ENCODE measurements around the gene ATP11C.
A peak's percentile ranks its signal among the peaks of the same experiment; 100 is the strongest.
"Not testable (repeated sequence)": the region's sequence is repeated elsewhere in the genome, so short reads cannot be mapped to it uniquely, and the experiment has no call there.

The ATP11C gene

GRCh38 chrX:139924696-139925095 lies 8.2 kb downstream of the ATP11C start:
- DNase-seq (ENCODE audit: insufficient read length, low spot score) (no peak), FAIRE-seq (no peak)

- DNase-seq (ENCODE audit: insufficient read length, low spot score): no peak
- peak; percentile 66 for FAIRE-seq
These were observed 8.7 kb downstream of the ATP11C start for GRCh38 chrX:139924069-139924695.

- FAIRE-seq; DNase-seq (ENCODE audit: insufficient read length, low spot score): not testable (repeated sequence)
These were observed 11.7 kb downstream of the ATP11C start for GRCh38 chrX:139921142-139921541.

GRCh38 chrX:139920316-139920715 lies 12.5 kb downstream of the ATP11C start:
- FAIRE-seq (no peak), DNase-seq (ENCODE audit: insufficient read length, low spot score) (no peak)

- FAIRE-seq (no peak), DNase-seq (ENCODE audit: insufficient read length, low spot score) (no peak)
These were observed 18.4 kb downstream of the ATP11C start for GRCh38 chrX:139914421-139914820.

GRCh38 chrX:139909712-139910111 lies 23.1 kb downstream of the ATP11C start:
- peak; percentile 89 for FAIRE-seq
- no peak for DNase-seq (ENCODE audit: insufficient read length, low spot score)

GRCh38 chrX:139907078-139907477 lies 25.8 kb downstream of the ATP11C start:
- no peak for DNase-seq (ENCODE audit: insufficient read length, low spot score)
- FAIRE-seq: no peak

- FAIRE-seq: no peak
These were observed 27.1 kb downstream of the ATP11C start for GRCh38 chrX:139905743-139906142.

GRCh38 chrX:139905051-139905450 lies 27.8 kb downstream of the ATP11C start:
- FAIRE-seq: peak; percentile 23

More at GRCh38 chrX:139905743-139906142, 27.1 kb downstream of the ATP11C start:
- DNase-seq (ENCODE audit: insufficient read length, low spot score): no peak

GRCh38 chrX:139903210-139903609 lies 29.6 kb downstream of the ATP11C start:
- FAIRE-seq (peak; percentile 23), DNase-seq (ENCODE audit: insufficient read length, low spot score) (no peak)

More at GRCh38 chrX:139905051-139905450, 27.8 kb downstream of the ATP11C start:
- DNase-seq (ENCODE audit: insufficient read length, low spot score): no peak

GRCh38 chrX:139902559-139902958 lies 30.3 kb downstream of the ATP11C start:
- no peak for DNase-seq (ENCODE audit: insufficient read length, low spot score)
- peak; percentile 11 for FAIRE-seq

GRCh38 chrX:139898334-139898733 lies 34.5 kb downstream of the ATP11C start:
- FAIRE-seq (no peak), DNase-seq (ENCODE audit: insufficient read length, low spot score) (no peak)

- FAIRE-seq: no peak
- no peak for DNase-seq (ENCODE audit: insufficient read length, low spot score)
These were observed 40.3 kb downstream of the ATP11C start for GRCh38 chrX:139892512-139892911.

- no peak for FAIRE-seq
- no peak for DNase-seq (ENCODE audit: insufficient read length, low spot score)
These were observed 41.7 kb downstream of the ATP11C start for GRCh38 chrX:139890991-139891700.

- FAIRE-seq (no peak), DNase-seq (ENCODE audit: insufficient read length, low spot score) (no peak)
These were observed 43.1 kb downstream of the ATP11C start for GRCh38 chrX:139889760-139890159.

GRCh38 chrX:139883984-139884383 lies 48.9 kb downstream of the ATP11C start:
- no peak for DNase-seq (ENCODE audit: insufficient read length, low spot score)
- FAIRE-seq: no peak

GRCh38 chrX:139882299-139882698 lies 50.6 kb downstream of the ATP11C start:
- no peak for FAIRE-seq
- no peak for DNase-seq (ENCODE audit: insufficient read length, low spot score)

- peak; percentile 51 for FAIRE-seq
These were observed 51.3 kb downstream of the ATP11C start for GRCh38 chrX:139881572-139881971.

GRCh38 chrX:139881130-139881529 lies 51.7 kb downstream of the ATP11C start:
- no peak for DNase-seq (ENCODE audit: insufficient read length, low spot score)
- FAIRE-seq: peak; percentile 49

More at GRCh38 chrX:139881572-139881971, 51.3 kb downstream of the ATP11C start:
- no peak for DNase-seq (ENCODE audit: insufficient read length, low spot score)

- no peak for FAIRE-seq
- no peak for DNase-seq (ENCODE audit: insufficient read length, low spot score)
These were observed 55.0 kb downstream of the ATP11C start for GRCh38 chrX:139877710-139878414.

- FAIRE-seq (no peak), DNase-seq (ENCODE audit: insufficient read length, low spot score) (no peak)
These were observed 57.0 kb downstream of the ATP11C start for GRCh38 chrX:139875841-139876240.

GRCh38 chrX:139869796-139870195 lies 63.1 kb downstream of the ATP11C start:
- no peak for FAIRE-seq

More at GRCh38 chrX:139869796-139870195, 63.1 kb downstream of the ATP11C start:
- DNase-seq (ENCODE audit: insufficient read length, low spot score): no peak

Data from GM19239 (cell line).